Hematopoietic multipotent progenitor cell treated with erythropoietin and hydrocortisone succinate and interleukin-3 and kit ligand, for 17 days (in vitro differentiated cells): ENCODE data around the gene SDK1.

ENCODE experiments used
- DNase-seq: peaks from one replicate; pipeline ENCODE4 v3.0.0-alpha.2; 2015; ENCODE audit warnings: low spot score

Gene SDK1

DNA sequence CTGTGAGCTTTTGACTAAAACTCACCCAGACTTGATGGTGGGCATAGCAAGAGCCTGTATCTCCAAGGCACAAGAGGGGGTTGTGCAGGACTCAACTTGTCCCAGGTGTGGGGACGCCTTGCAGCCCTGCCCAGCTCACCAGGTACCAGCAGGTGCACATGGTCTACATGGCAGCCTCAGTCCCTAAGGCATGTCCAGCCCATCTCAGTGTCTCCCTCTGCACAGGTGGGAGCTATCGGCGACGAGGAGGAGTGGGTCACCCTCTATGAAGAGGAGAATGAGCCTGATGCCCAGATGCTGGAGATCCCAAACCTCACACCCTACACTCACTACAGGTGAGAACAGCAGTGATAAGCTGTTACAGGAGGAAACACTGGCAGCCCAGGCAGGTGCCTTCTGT, 809.4 kb downstream of the SDK1 start:
- no peak for DNase-seq

DNA sequence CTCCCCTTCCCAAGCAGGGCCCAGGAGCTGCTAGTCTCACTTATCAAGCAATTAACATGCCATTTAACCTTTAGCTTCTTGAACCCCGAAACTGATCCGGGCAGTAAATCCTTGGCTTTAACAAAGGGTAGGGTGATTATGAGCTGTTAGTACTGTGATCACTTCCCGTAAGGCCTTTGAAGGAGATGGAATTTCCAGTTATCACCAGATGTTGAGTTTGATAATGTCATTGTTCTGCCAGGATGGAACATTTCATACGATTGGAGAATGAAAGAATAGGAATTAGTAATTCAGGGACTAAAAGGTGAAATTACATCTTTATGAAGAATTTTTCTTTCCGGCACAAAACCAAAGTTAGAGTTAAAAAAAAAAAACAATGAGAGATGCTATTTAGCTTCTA, 810.1 kb downstream of the SDK1 start:
- DNase-seq: no peak

GRCh38 chr7:4113271-4113670, 812.2 kb downstream of the SDK1 start:
- no peak for DNase-seq

GRCh38 chr7:4113976-4114375, 812.9 kb downstream of the SDK1 start:
- DNase-seq: no peak

DNA sequence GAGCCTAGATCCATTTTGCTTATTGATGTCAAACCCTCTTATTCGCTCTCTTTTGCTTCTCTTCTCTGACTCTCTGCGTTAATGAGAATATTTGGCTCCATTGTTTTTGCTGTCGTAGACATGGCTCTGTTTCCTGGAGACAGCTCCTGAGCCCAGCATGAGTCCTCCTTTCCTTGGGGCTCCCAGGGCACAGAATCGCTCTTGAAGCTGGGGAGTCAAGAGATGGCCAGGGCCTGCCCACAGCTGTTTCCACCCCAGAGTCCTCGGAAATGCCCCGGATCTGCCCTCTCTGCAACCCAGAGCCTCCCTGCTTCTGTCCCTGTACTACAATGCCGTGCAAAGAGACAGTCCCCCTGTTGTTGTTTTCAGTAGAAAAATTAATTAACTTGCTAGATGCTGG, 814.4 kb downstream of the SDK1 start:
- no peak for DNase-seq

- no peak for DNase-seq
These were observed 815.0 kb downstream of the SDK1 start for GRCh38 chr7:4115941-4116610.

GRCh38 chr7:4119848-4120247, 818.8 kb downstream of the SDK1 start:
- DNase-seq: no peak

GRCh38 chr7:4123346-4123745, 822.3 kb downstream of the SDK1 start:
- no peak for DNase-seq

- DNase-seq: no peak
These were observed 822.8 kb downstream of the SDK1 start for GRCh38 chr7:4123823-4124222.

DNA sequence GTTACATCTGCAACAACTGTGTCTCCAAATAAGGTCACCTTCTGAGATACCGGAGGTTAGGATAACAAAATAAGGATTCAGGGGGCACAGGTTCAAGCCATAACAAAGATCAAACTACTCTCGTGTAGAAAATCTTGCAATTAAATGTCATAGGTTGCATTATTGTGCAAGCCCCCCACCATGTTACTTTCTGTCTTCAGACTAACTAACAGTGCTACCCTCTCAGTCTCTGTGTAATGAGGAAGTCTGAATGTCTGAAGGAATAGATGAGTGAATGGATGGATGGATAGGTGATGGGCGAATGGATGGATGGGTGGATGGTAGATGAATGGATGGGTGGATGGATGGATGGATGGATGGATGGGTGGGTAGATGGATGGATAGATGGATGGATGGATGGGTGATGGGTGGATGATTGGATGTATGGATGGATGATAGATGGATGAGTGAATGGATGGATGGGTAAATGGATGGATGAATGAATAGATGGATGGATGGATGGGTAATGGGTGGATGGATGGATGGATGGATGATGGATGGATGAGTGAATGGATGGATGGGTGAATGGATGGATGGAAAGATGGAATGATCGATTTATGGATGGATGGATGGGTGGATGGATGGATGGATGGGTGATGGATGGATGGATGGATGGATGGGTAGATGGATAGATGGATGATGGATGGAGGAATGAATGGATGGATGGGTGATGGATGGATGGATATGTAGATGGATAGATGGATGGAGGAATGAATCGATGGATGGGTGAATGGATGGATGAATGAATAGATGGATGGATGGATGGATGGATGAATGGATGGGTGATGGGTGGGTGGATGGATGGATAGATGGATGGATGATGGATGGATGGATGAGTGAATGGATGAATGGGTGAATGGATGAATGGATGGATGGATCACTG, 823.8 kb downstream of the SDK1 start:
- DNase-seq: no peak

GRCh38 chr7:4127909-4128560, 827.0 kb downstream of the SDK1 start:
- no peak for DNase-seq

DNA sequence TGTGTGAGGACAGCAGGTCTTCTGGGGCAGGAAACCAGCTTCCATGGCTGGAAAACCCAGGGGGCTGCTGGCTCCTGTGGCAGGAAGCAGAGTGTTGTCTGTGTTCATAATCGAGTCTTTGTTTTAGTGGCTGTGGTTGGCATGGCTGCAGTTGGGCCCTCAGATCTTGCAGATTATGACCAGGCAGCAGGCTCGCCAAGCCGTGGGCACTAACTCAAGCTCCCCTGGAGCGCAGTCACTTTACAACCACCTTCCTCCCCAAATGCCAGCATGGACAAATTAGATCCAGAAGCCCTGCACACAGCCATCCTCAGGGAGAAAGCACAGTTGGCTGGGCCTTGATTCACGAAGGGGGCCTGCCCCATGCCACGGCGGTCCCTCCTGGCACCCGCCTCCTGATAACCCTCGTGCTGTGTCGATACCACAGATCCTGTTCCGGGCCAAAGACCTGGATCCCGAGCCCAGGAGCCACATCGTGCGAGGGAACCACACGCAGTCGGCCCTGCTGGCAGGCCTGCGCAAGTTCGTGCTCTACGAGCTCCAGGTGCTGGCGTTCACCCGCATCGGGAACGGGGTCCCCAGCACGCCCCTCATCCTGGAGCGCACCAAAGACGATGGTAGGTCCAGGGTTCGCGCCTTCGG, 828.5 kb downstream of the SDK1 start:
- DNase-seq: no peak

- no peak for DNase-seq
These were observed 830.0 kb downstream of the SDK1 start for GRCh38 chr7:4131063-4131462.

GRCh38 chr7:4132221-4132620, 831.2 kb downstream of the SDK1 start:
- DNase-seq: no peak

- no peak for DNase-seq
These were observed 832.5 kb downstream of the SDK1 start for GRCh38 chr7:4133491-4134044.

DNA sequence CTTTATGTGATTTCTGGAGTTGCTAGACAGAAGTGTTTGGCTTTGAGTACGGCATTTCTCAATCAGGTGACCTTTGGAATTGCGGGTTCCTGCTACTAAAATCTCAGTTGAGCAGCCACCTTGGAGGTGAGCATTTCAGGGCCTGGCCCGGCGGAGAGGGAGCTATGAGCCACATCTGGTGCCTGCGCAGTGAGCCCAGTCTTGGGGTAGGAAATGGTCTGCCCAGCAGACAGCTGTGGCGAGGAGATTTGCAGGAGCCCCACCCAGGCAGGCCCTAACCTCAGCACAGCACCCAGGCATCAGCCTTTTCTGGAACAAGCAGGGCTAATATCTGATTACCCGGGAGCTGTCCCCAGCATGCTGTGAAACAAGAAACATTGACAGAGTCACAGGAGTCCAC, 833.2 kb downstream of the SDK1 start:
- DNase-seq: no peak

GRCh38 chr7:4134631-4135030, 833.6 kb downstream of the SDK1 start:
- DNase-seq: no peak

DNA sequence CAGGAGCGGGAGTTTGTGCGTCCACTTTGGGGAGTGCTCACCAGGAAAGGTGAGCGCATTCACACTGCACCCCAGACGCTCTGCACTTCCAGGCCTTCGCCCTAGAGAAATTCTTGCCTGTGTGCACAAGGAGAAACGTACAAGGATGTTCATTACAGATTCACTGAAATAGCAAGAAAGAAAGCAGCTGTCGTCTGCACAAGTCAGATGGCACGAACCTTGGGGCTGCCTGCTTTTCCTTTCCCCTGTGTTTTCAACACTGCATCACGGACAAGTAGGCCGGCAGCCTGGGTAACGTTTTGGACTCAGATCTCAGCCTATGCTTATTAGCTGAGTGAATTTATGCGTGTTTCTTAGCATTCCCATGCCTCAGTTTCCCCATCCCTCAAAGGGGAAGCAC, 834.2 kb downstream of the SDK1 start:
- DNase-seq: no peak

DNA sequence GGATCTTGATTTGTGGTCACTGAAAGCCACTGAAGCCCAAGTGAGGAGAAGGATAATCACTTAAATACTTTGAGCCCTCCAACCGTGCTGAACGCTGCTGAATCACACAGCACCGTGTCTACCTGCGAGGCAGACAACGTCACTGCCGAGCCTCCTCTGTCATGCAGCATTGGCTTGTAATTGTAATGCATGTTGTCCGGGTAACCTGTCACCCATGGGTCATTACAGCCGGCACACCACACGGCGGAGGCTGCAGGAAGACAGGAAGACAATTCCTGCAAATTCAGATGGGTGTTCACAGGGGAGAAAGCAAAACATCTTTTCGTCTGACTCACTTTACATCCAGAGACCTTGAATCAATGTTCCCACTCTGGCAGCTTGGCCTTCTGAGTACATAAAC, 835.0 kb downstream of the SDK1 start:
- no peak for DNase-seq

DNA sequence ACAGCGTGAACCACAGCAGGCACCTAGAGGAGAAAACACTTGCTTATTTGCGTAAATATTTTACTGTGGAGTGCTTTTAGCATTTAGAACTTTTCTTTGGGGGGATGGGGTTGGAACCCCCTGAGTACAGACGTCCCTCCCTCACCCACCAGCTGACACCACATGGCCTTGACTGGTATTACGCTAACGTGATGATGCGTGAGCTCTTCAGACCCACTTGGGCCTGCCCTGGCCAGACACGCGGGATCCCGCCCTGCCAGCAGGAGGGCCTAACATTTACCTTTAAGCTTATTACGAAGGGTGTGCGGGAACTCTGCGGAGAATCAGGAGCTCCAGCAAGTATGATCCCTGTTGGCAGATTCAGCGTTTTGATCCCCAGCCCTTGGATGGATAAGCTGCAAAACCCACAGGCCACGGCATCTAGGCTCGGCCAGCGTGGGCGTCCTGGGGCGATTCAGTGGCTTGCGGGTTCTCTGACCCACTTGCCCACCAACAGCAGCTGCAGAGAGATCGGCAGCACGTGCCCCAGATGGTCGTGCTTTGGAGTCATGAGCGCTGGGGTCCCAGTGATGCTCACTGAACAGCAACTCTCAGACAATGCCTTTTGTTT, 835.6 kb downstream of the SDK1 start:
- no peak for DNase-seq

- no peak for DNase-seq
These were observed 836.5 kb downstream of the SDK1 start for GRCh38 chr7:4137552-4137951.

DNA sequence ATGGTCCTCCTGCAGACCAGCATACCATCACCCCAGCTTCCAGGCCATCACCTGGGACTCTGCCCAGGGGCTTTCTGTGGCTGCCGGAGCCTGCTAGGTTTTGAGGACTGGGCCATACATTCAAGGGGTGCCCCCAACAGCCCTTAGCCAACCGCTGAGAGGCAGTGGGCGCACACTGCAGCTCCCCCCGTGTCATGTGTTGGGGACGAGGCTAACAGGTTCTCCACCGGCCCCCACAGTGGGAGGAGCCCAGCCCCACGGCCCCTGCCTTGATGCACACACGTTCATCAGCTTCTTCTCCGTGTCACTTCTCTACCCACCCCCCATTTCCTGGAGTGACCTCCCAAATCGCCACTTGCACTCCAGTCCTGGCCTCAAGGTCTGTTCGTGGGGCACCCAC, 837.8 kb downstream of the SDK1 start:
- no peak for DNase-seq
